AG04449 (cell line): ENCODE measurements around the gene PPIC.
"Not testable (repeated sequence)": the region's sequence is repeated elsewhere in the genome, so short reads cannot be mapped to it uniquely, and the experiment has no call there.

ENCODE experiments used
- CTCF ChIA-PET: fragments of 350-600 bp; formaldehyde crosslinking; extraction: SDS; loops from one replicate; lab custom pipeline; 2021; ENCODE audit warnings: antibody characterized with exemption; lab: Yijun Ruan, JAX
- POLR2A ChIA-PET: fragments of 400-600, 350-600 bp; formaldehyde crosslinking; extraction: SDS; loops from one replicate; lab custom pipeline; 2020; ENCODE audit warnings: antibody characterized with exemption, inconsistent platforms; lab: Yijun Ruan, JAX
- DNase-seq: peaks from one replicate; pipeline ENCODE4 v3.0.0-alpha.2; 2010; ENCODE audit warnings: low read depth, low spot score
- H3K4me3 ChIP-seq: 2 replicates; pipeline ENCODE4 v1.5.1; 2011; ENCODE audit warnings: low read depth, mild to moderate bottlenecking, control low read depth, low read length
- CTCF ChIP-seq: IDR thresholded peaks from one replicate; pipeline ENCODE4 v1.5.1; 2011; ENCODE audit warnings: mild to moderate bottlenecking, moderate library complexity, low read length, control low read depth, inconsistent platforms; ENCODE audit not compliant: insufficient read depth; ENCODE audit errors: missing control alignments

The PPIC gene

GRCh38 chr5:122977319-122977718 lies 59.2 kb downstream of the PPIC start:
- TF ChIP-seq CTCF, result no peak
- POLR2A ChIA-PET, result no interaction called here
- CTCF ChIA-PET, result interaction anchor here (0.5 kb wide), 1 partner anchor 77 kb away, joined by 4 read pairs; no protein-coding TSS in a partner anchor
- no peak for DNase-seq
- H3K4me3 ChIP-seq, result no peak overlapping the region

- H3K4me3 ChIP-seq, DNase-seq, POLR2A ChIA-PET, CTCF ChIA-PET: not testable (repeated sequence)
Observed at GRCh38 chr5:122974251-122974650, 62.3 kb downstream of the PPIC start.

- H3K4me3 ChIP-seq, CTCF ChIA-PET, DNase-seq, POLR2A ChIA-PET: not testable (repeated sequence)
Observed at GRCh38 chr5:122973759-122974158, 62.8 kb downstream of the PPIC start.
